Gastrocnemius medialis (tissue), 4 donors: ENCODE data around the gene SPRED2. TPM values are rescaled to one million over a fixed set of nuclear protein-coding genes. Genes with fewer than 3 reads are reported as not detected.
A peak's percentile ranks its signal among the peaks of the same experiment; 100 is the strongest.

Experiments
- ATAC-seq, 2 donors: fragments of 150-250 bp; one replicate each; pipeline ENCODE4 v1.9.1; 2016
- DNase-seq, 2 donors: peaks; one replicate each; pipeline ENCODE4 v3.0.0-alpha.2; 2019
- H3K27ac ChIP-seq, 4 donors: fragments of 200-600 bp; sonication (generic); 1 replicate in 1 of 4; 2 replicates in 3 of 4; pipeline ENCODE4 v1.5.1; 2016 to 2018; ENCODE audit warnings: mild to moderate bottlenecking in 2 of 4, moderate library complexity in 1 of 4
- H3K27me3 ChIP-seq, 3 donors: fragments of 200-600 bp; sonication (generic) in 2 of 3; 1 replicate in 1 of 3; 2 replicates in 2 of 3; pipeline versions ENCODE4 v1.5.1 to v1.6.0; 2016 to 2019; ENCODE audit warnings: mild to moderate bottlenecking in 1 of 3, moderate library complexity in 1 of 3
- H3K36me3 ChIP-seq, 2 donors: fragments of 200-600 bp; sonication (generic) in 1 of 2; one replicate each; pipeline ENCODE4 v1.5.1; 2017 to 2018
- H3K4me1 ChIP-seq, 2 donors: fragments of 200-600 bp; sonication (generic) in 1 of 2; one replicate each; pipeline ENCODE4 v1.5.1; 2016 to 2017; ENCODE audit warnings: mild to moderate bottlenecking in 2 of 2
- H3K4me3 ChIP-seq, 4 donors: fragments of 200-600 bp; sonication (generic) in 3 of 4; 1 replicate in 1 of 4; 2 replicates in 3 of 4; pipeline ENCODE4 v1.5.1; 2016 to 2019; ENCODE audit warnings: mild to moderate bottlenecking in 2 of 4
- H3K9me3 ChIP-seq, 3 donors: fragments of 200-600 bp; sonication (generic) in 2 of 3; 1 replicate in 1 of 3; 2 replicates in 2 of 3; pipeline ENCODE4 v1.5.1; 2016 to 2019
- CTCF ChIP-seq, 5 experiments: fragments of 450-650 bp in 3 of 5; fragments of 200-600 bp in 2 of 5; sonication (generic) in 2 of 5; IDR thresholded peaks in 4 of 5; conservative IDR thresholded peaks in 1 of 5; 1 replicate in 4 of 5; 2 replicates in 1 of 5; pipeline ENCODE4 v1.5.1; 2016 to 2019; ENCODE audit warnings: antibody characterized with exemption in 5 of 5, mild to moderate bottlenecking in 3 of 5, moderate library complexity in 3 of 5
- POLR2A ChIP-seq, 2 donors: fragments of 450-650 bp; IDR thresholded peaks; one replicate each; pipeline ENCODE4 v1.6.1; 2017; ENCODE audit warnings: antibody characterized with exemption in 2 of 2, mild to moderate bottlenecking in 2 of 2, moderate library complexity in 2 of 2
- in situ Hi-C, 4 donors: fragments of 200-750 bp; cut with MboI; loops; one replicate each; pipeline versions ENCODE4 v1.15.0 to v1.8.0; 2017; ENCODE audit warnings: low sequenced_read_pairs in 4 of 4
- intact Hi-C: fragments of 100-400 bp; cut with DNase I; formaldehyde crosslinking; loops from one replicate; pipeline ENCODE4 v1.15.1; 2023; ENCODE audit warnings: low total_unique reads
- total RNA-seq, 4 donors: library from RNA; depleted of rRNA; stranded (reverse); fragments of >200 nt; gene quantifications; one replicate each; pipeline versions ENCODE4 v1.1.0 to v1.2.3, GENCODE V29; 2016

The SPRED2 gene
- total RNA-seq, 4 donors from 2014 or later, result 4.1 to 12.5 (median 7.4) TPM

GRCh38 chr2:65429786-65430602 lies 2.4 kb downstream of the SPRED2 start:
- H3K36me3 ChIP-seq, result no peaks in the 10 kb centered on the region
- H3K9me3 ChIP-seq, result no peaks in the 10 kb centered on the region
- TF ChIP-seq POLR2A (IDR thresholded peaks at IDR 0.05) (no peak), CTCF (IDR thresholded peaks at IDR 0.05 in 4 of 5, conservative IDR thresholded peaks at IDR 0.05 in 1 of 5) (no peak)
- H3K27ac ChIP-seq, result peak overlapping the region; percentile 75 to 88 (median 84)
- DNase-seq (peak in 1 of 2 donors; percentile 12), ATAC-seq (peak; percentile 6 to 8)
- H3K4me3 ChIP-seq, result peak overlapping the region; percentile 79 to 88 (median 84)
- intact Hi-C loops (loop anchor here (2.0 to 10.0 kb wide), 8 partner anchors 58 to 1005 kb away; partner anchors contain the start of genes AFTPH, MEIS1, SERTAD2 and SLC1A4), in situ Hi-C loops (loop anchor here (10.0 to 25.0 kb wide), 4 partner anchors 155 to 368 kb away; partner anchors contain the start of gene CEP68 (in 1 of the 4))
- H3K4me1 ChIP-seq, result peaks cover 14 to 18% of the 10 kb centered on the region in 2 donors
- no peaks in the 10 kb centered on the region for H3K27me3 ChIP-seq

- Histone ChIP-seq H3K27me3 (no peaks in the 10 kb centered on the region), H3K4me1 (peaks cover 12 to 14% of the 10 kb centered on the region in 2 donors), H3K4me3 (no peak overlapping the region), H3K36me3 (no peaks in the 10 kb centered on the region), H3K27ac (no peak overlapping the region), H3K9me3 (no peaks in the 10 kb centered on the region)
- intact Hi-C loops (no loop called here), in situ Hi-C loops (loop anchor here (10.0 to 25.0 kb wide), 3 partner anchors 153 to 365 kb away; partner anchors contain the start of gene CEP68 (in 1 of the 4))
- TF ChIP-seq CTCF (IDR thresholded peaks at IDR 0.05 in 4 of 5, conservative IDR thresholded peaks at IDR 0.05 in 1 of 5) (no peak), POLR2A (IDR thresholded peaks at IDR 0.05) (no peak)
- no peak for ATAC-seq
- no peak for DNase-seq
These were observed 4.9 kb downstream of the SPRED2 start for GRCh38 chr2:65427532-65427931.

- in situ Hi-C loops, result loop anchor here (10.0 to 25.0 kb wide), 3 partner anchors 150 to 363 kb away; partner anchors contain the start of gene CEP68 (in 1 of the 4)
- Histone ChIP-seq H3K27ac (no peak overlapping the region), H3K4me1 (peaks cover 20 to 28% of the 10 kb centered on the region in 2 donors), H3K4me3 (no peak overlapping the region), H3K36me3 (no peaks in the 10 kb centered on the region), H3K9me3 (no peaks in the 10 kb centered on the region), H3K27me3 (no peaks in the 10 kb centered on the region)
- DNase-seq (no peak), ATAC-seq (no peak)
- intact Hi-C loops, result no loop called here
- TF ChIP-seq CTCF (IDR thresholded peaks at IDR 0.05 in 4 of 5, conservative IDR thresholded peaks at IDR 0.05 in 1 of 5) (no peak), POLR2A (IDR thresholded peaks at IDR 0.05) (no peak)
These were observed 7.1 kb downstream of the SPRED2 start for GRCh38 chr2:65425276-65425675.

- DNase-seq (no peak), ATAC-seq (no peak)
- in situ Hi-C loops, result loop anchor here in 1 of 4 donors (10.0 kb wide), 1 partner anchor 150 kb away; no protein-coding TSS in a partner anchor
- no peaks in the 10 kb centered on the region for H3K27me3 ChIP-seq
- TF ChIP-seq CTCF (IDR thresholded peaks at IDR 0.05 in 4 of 5, conservative IDR thresholded peaks at IDR 0.05 in 1 of 5), result no peak
- TF ChIP-seq POLR2A (IDR thresholded peaks at IDR 0.05), result no peak
- H3K4me3 ChIP-seq, result no peak overlapping the region
- no peaks in the 10 kb centered on the region for H3K36me3 ChIP-seq
- no peak overlapping the region for H3K27ac ChIP-seq
- H3K9me3 ChIP-seq, result no peaks in the 10 kb centered on the region
- intact Hi-C loops, result no loop called here
- peaks cover 12 to 21% of the 10 kb centered on the region in 2 donors for H3K4me1 ChIP-seq
These were observed 8.0 kb downstream of the SPRED2 start for GRCh38 chr2:65424391-65424790.
